Endothelial cell of umbilical vein (primary cell): ENCODE measurements around the gene LPIN1.

ENCODE experiments used
- CTCF ChIP-seq, 2 donors: IDR thresholded peaks; 1 replicate in 1 of 2; 2 replicates in 1 of 2; pipeline ENCODE4 v1.5.1; 2011; ENCODE audit warnings: low read length in 2 of 2, mild to moderate bottlenecking in 2 of 2, moderate library complexity in 2 of 2, control low read depth in 1 of 2, inconsistent platforms in 1 of 2, low read depth in 1 of 2; ENCODE audit not compliant: insufficient read depth in 1 of 2; ENCODE audit errors: extremely low read depth in 1 of 2
- EZH2 ChIP-seq: IDR thresholded peaks from 2 replicates; pipeline ENCODE4 v1.6.1; 2012; ENCODE audit warnings: borderline replicate concordance, low read depth, mild to moderate bottlenecking, moderate library complexity, low read length, inconsistent platforms; ENCODE audit not compliant: severe bottlenecking
- GATA2 ChIP-seq: IDR thresholded peaks from 2 replicates; pipeline ENCODE4 v1.7.0; 2011; ENCODE audit warnings: low read depth, mild to moderate bottlenecking, moderate library complexity, mixed read lengths, low read length; ENCODE audit not compliant: insufficient read length, insufficient read depth
- MAX ChIP-seq: IDR thresholded peaks from 2 replicates; pipeline ENCODE4 v1.6.1; 2011; ENCODE audit not compliant: insufficient read depth, insufficient read length
- MYC ChIP-seq: IDR thresholded peaks from one replicate; pipeline ENCODE4 v1.6.1; 2011; ENCODE audit warnings: mild to moderate bottlenecking, low read depth, low read length
- POLR2A ChIP-seq: IDR thresholded peaks from 2 replicates; pipeline ENCODE4 v1.6.1; 2012; ENCODE audit warnings: low read depth, mild to moderate bottlenecking, control low read depth, low read length

GRCh38 chr2:11863103-11863502 is 116.7 kb downstream of the LPIN1 start:
- TF ChIP-seq POLR2A (no peak), MYC (no peak), EZH2 (no peak), GATA2 (no peak), CTCF (IDR thresholded peaks at IDR 0.05; ENCODE audit: extremely low read depth in 1 of 2, insufficient read depth in 1 of 2, low read depth in 1 of 2, low read length in 2 of 2) (no peak), MAX (no peak)
